ENCODE results near the gene APLN.

Gene APLN

GRCh38 chrX:129641469-129641868, 13.3 kb downstream of the APLN start:
- DNase-seq (ENCODE audit: low spot score), result no peak

- no peak for DNase-seq (ENCODE audit: low spot score)
Observed at GRCh38 chrX:129640737-129641136, 14.0 kb downstream of the APLN start.

GRCh38 chrX:129638917-129639316, 15.8 kb downstream of the APLN start:
- DNase-seq (ENCODE audit: low spot score), result no peak

GRCh38 chrX:129637217-129638109, 17.3 kb downstream of the APLN start:
- DNase-seq (ENCODE audit: low spot score), result peak; percentile 75

- DNase-seq (ENCODE audit: low spot score), result no peak
Observed at GRCh38 chrX:129636175-129636681, 18.5 kb downstream of the APLN start.

- no peak for DNase-seq (ENCODE audit: low spot score)
Observed at GRCh38 chrX:129634541-129634940, 20.2 kb downstream of the APLN start.

- DNase-seq (ENCODE audit: low spot score), result no peak
Observed at GRCh38 chrX:129632443-129632842, 22.3 kb downstream of the APLN start.

- no peak for DNase-seq (ENCODE audit: low spot score)
Observed at GRCh38 chrX:129631849-129632248, 22.9 kb downstream of the APLN start.

GRCh38 chrX:129629837-129630236, 24.9 kb downstream of the APLN start:
- DNase-seq (ENCODE audit: low spot score), result no peak

- DNase-seq (ENCODE audit: low spot score), result no peak
Observed at GRCh38 chrX:129626026-129626425, 28.7 kb downstream of the APLN start.

- DNase-seq (ENCODE audit: low spot score), result no peak
Observed at GRCh38 chrX:129622757-129623301, 31.9 kb downstream of the APLN start.

- no peak for DNase-seq (ENCODE audit: low spot score)
Observed at GRCh38 chrX:129618997-129619396, 35.8 kb downstream of the APLN start.

GRCh38 chrX:129617420-129617819, 37.3 kb downstream of the APLN start:
- no peak for DNase-seq (ENCODE audit: low spot score)

GRCh38 chrX:129614481-129615255, 40.1 kb downstream of the APLN start:
- no peak for DNase-seq (ENCODE audit: low spot score)

GRCh38 chrX:129613596-129613995, 41.2 kb downstream of the APLN start:
- no peak for DNase-seq (ENCODE audit: low spot score)

- no peak for DNase-seq (ENCODE audit: low spot score)
Observed at GRCh38 chrX:129612396-129612795, 42.4 kb downstream of the APLN start.

GRCh38 chrX:129609395-129609794, 45.4 kb downstream of the APLN start:
- no peak for DNase-seq (ENCODE audit: low spot score)

- no peak for DNase-seq (ENCODE audit: low spot score)
Observed at GRCh38 chrX:129608496-129608895, 46.3 kb downstream of the APLN start.

- peak; percentile 59 for DNase-seq (ENCODE audit: low spot score)
Observed at GRCh38 chrX:129606918-129607317, 47.8 kb downstream of the APLN start.

GRCh38 chrX:129600981-129601424, 53.8 kb downstream of the APLN start:
- DNase-seq (ENCODE audit: low spot score), result peak; percentile 32

- DNase-seq (ENCODE audit: low spot score), result no peak
Observed at GRCh38 chrX:129599996-129600395, 54.8 kb downstream of the APLN start.

- no peak for DNase-seq (ENCODE audit: low spot score)
Observed at GRCh38 chrX:129599499-129599898, 55.3 kb downstream of the APLN start.

- DNase-seq (ENCODE audit: low spot score), result no peak
Observed at GRCh38 chrX:129597905-129598304, 56.9 kb downstream of the APLN start.
